Measurements from ENCODE around the gene BEST2.
"Not testable (repeated sequence)": the region's sequence is repeated elsewhere in the genome, so short reads cannot be mapped to it uniquely, and the experiment has no call there.

BEST2 gene

GRCh38 chr19:12751635-12752034, at the start of gene BEST2:
TSS of gene BEST2 (plus strand) at chr19:12751791. CDS start at chr19:12752593, 802 bp downstream.
- Histone ChIP-seq H3K9ac (ENCODE audit: low read length in 2 of 2) (no peak within 1 kb of the TSS), H3K4me1 (ENCODE audit: control insufficient read depth, insufficient read depth, low read length) (no peaks in the 10 kb centered on the region), H3K27me3 (ENCODE audit: control insufficient read depth in 1 of 2, insufficient read depth in 2 of 2, low read length in 2 of 2) (peaks cover 7 to 13% of the 10 kb centered on the region in 2 donors), H3K36me3 (ENCODE audit: control insufficient read depth in 2 of 2, insufficient read depth in 2 of 2, low read length in 2 of 2) (peaks cover 10 to 11% of the 10 kb centered on the region in 2 donors), H3K4me3 (ENCODE audit: low read length in 2 of 2) (no peak within 1 kb of the TSS), H3K9me3 (ENCODE audit: control insufficient read depth in 2 of 2, low read length in 2 of 2) (peaks cover 0 to 8% of the 10 kb centered on the region in 2 donors), H3K27ac (ENCODE audit: low read length) (no peak within 1 kb of the TSS)

GRCh38 chr19:12703046-12703445, 48.5 kb upstream of the BEST2 start:
- Histone ChIP-seq H3K4me1 (ENCODE audit: control insufficient read depth, insufficient read depth, low read length) (no peaks in the 10 kb centered on the region), H3K9me3 (ENCODE audit: control insufficient read depth in 2 of 2, low read length in 2 of 2) (no peaks in the 10 kb centered on the region), H3K27me3 (ENCODE audit: control insufficient read depth in 1 of 2, insufficient read depth in 2 of 2, low read length in 2 of 2) (no peaks in the 10 kb centered on the region), H3K4me3 (ENCODE audit: low read length in 2 of 2) (no peak overlapping the region), H3K36me3 (ENCODE audit: control insufficient read depth in 2 of 2, insufficient read depth in 2 of 2, low read length in 2 of 2) (peaks cover 45 to 56% of the 10 kb centered on the region in 2 donors), H3K9ac (ENCODE audit: low read length in 2 of 2) (no peak overlapping the region), H3K27ac (ENCODE audit: low read length) (no peak overlapping the region)

GRCh38 chr19:12705169-12705568, 46.4 kb upstream of the BEST2 start:
- no peak overlapping the region for H3K9ac ChIP-seq (ENCODE audit: low read length in 2 of 2)
- no peaks in the 10 kb centered on the region for H3K27me3 ChIP-seq (ENCODE audit: control insufficient read depth in 1 of 2, insufficient read depth in 2 of 2, low read length in 2 of 2)
- H3K36me3 ChIP-seq (ENCODE audit: control insufficient read depth in 2 of 2, insufficient read depth in 2 of 2, low read length in 2 of 2), result peaks cover 53 to 62% of the 10 kb centered on the region in 2 donors
- no peak overlapping the region for H3K27ac ChIP-seq (ENCODE audit: low read length)
- no peaks in the 10 kb centered on the region for H3K4me1 ChIP-seq (ENCODE audit: control insufficient read depth, insufficient read depth, low read length)
- no peak overlapping the region for H3K4me3 ChIP-seq (ENCODE audit: low read length in 2 of 2)
- no peaks in the 10 kb centered on the region for H3K9me3 ChIP-seq (ENCODE audit: control insufficient read depth in 2 of 2, low read length in 2 of 2)

- H3K27ac ChIP-seq (ENCODE audit: low read length), result no peak overlapping the region
- H3K4me3 ChIP-seq (ENCODE audit: low read length in 2 of 2), result no peak overlapping the region
- no peaks in the 10 kb centered on the region for H3K27me3 ChIP-seq (ENCODE audit: control insufficient read depth in 1 of 2, insufficient read depth in 2 of 2, low read length in 2 of 2)
- no peak overlapping the region for H3K9ac ChIP-seq (ENCODE audit: low read length in 2 of 2)
- H3K36me3 ChIP-seq (ENCODE audit: control insufficient read depth in 2 of 2, insufficient read depth in 2 of 2, low read length in 2 of 2), result peaks cover 57 to 66% of the 10 kb centered on the region in 2 donors
- no peaks in the 10 kb centered on the region for H3K9me3 ChIP-seq (ENCODE audit: control insufficient read depth in 2 of 2, low read length in 2 of 2)
- H3K4me1 ChIP-seq (ENCODE audit: control insufficient read depth, insufficient read depth, low read length), result no peaks in the 10 kb centered on the region
Observed at GRCh38 chr19:12705654-12706331, 45.8 kb upstream of the BEST2 start.

GRCh38 chr19:12706332-12706718, 45.3 kb upstream of the BEST2 start:
- Histone ChIP-seq H3K9me3 (ENCODE audit: control insufficient read depth in 2 of 2, low read length in 2 of 2) (no peaks in the 10 kb centered on the region), H3K4me1 (ENCODE audit: control insufficient read depth, insufficient read depth, low read length) (no peaks in the 10 kb centered on the region), H3K36me3 (ENCODE audit: control insufficient read depth in 2 of 2, insufficient read depth in 2 of 2, low read length in 2 of 2) (peaks cover 57 to 64% of the 10 kb centered on the region in 2 donors), H3K4me3 (ENCODE audit: low read length in 2 of 2) (no peak overlapping the region), H3K9ac (ENCODE audit: low read length in 2 of 2) (no peak overlapping the region), H3K27ac (ENCODE audit: low read length) (no peak overlapping the region), H3K27me3 (ENCODE audit: control insufficient read depth in 1 of 2, insufficient read depth in 2 of 2, low read length in 2 of 2) (no peaks in the 10 kb centered on the region)

GRCh38 chr19:12708641-12709040, 43.0 kb upstream of the BEST2 start:
- no peak overlapping the region for H3K27ac ChIP-seq (ENCODE audit: low read length)

GRCh38 chr19:12711187-12711586, 40.4 kb upstream of the BEST2 start:
- no peak overlapping the region for H3K27ac ChIP-seq (ENCODE audit: low read length)
- no peak overlapping the region for H3K9ac ChIP-seq (ENCODE audit: low read length in 2 of 2)
- H3K9me3 ChIP-seq (ENCODE audit: control insufficient read depth in 2 of 2, low read length in 2 of 2), result no peaks in the 10 kb centered on the region
- H3K4me1 ChIP-seq (ENCODE audit: control insufficient read depth, insufficient read depth, low read length), result peaks cover 2% of the 10 kb centered on the region
- peaks cover 48 to 51% of the 10 kb centered on the region in 2 donors for H3K36me3 ChIP-seq (ENCODE audit: control insufficient read depth in 2 of 2, insufficient read depth in 2 of 2, low read length in 2 of 2)
- H3K4me3 ChIP-seq (ENCODE audit: low read length in 2 of 2), result no peak overlapping the region
- H3K27me3 ChIP-seq (ENCODE audit: control insufficient read depth in 1 of 2, insufficient read depth in 2 of 2, low read length in 2 of 2), result no peaks in the 10 kb centered on the region

More at GRCh38 chr19:12708641-12709040, 43.0 kb upstream of the BEST2 start:
- no peak overlapping the region for H3K4me3 ChIP-seq (ENCODE audit: low read length in 2 of 2)
- peaks cover 50 to 54% of the 10 kb centered on the region in 2 donors for H3K36me3 ChIP-seq (ENCODE audit: control insufficient read depth in 2 of 2, insufficient read depth in 2 of 2, low read length in 2 of 2)
- no peak overlapping the region for H3K9ac ChIP-seq (ENCODE audit: low read length in 2 of 2)
- no peaks in the 10 kb centered on the region for H3K4me1 ChIP-seq (ENCODE audit: control insufficient read depth, insufficient read depth, low read length)
- H3K27me3 ChIP-seq (ENCODE audit: control insufficient read depth in 1 of 2, insufficient read depth in 2 of 2, low read length in 2 of 2), result no peaks in the 10 kb centered on the region
- no peaks in the 10 kb centered on the region for H3K9me3 ChIP-seq (ENCODE audit: control insufficient read depth in 2 of 2, low read length in 2 of 2)

DNA sequence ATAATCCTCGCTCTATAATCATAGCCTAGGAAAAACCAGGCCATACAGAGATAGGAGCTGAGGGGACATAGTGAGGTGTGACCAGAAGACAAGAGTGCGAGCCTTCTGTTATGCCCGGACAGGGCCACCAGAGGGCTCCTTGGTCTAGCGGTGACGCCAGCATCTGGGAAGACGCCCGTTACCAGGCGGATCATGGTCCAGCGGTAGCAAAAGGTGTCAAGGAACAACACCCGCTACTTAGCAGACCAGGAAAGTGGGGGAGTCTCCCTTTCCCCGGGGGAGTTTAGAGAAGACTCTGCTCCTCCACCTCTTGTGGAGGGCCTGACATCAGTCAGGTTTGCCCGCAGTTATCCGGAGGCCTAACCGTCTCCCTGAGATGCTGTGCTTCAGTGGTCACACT, 39.5 kb upstream of the BEST2 start:
- H3K27me3 ChIP-seq (ENCODE audit: control insufficient read depth in 1 of 2, insufficient read depth in 2 of 2, low read length in 2 of 2); H3K4me3 ChIP-seq (ENCODE audit: low read length in 2 of 2); H3K27ac ChIP-seq (ENCODE audit: low read length); H3K9me3 ChIP-seq (ENCODE audit: control insufficient read depth in 2 of 2, low read length in 2 of 2); H3K4me1 ChIP-seq (ENCODE audit: control insufficient read depth, insufficient read depth, low read length); H3K9ac ChIP-seq (ENCODE audit: low read length in 2 of 2): not testable (repeated sequence)
- peaks cover 47 to 48% of the 10 kb centered on the region in 2 donors for H3K36me3 ChIP-seq (ENCODE audit: control insufficient read depth in 2 of 2, insufficient read depth in 2 of 2, low read length in 2 of 2)

DNA sequence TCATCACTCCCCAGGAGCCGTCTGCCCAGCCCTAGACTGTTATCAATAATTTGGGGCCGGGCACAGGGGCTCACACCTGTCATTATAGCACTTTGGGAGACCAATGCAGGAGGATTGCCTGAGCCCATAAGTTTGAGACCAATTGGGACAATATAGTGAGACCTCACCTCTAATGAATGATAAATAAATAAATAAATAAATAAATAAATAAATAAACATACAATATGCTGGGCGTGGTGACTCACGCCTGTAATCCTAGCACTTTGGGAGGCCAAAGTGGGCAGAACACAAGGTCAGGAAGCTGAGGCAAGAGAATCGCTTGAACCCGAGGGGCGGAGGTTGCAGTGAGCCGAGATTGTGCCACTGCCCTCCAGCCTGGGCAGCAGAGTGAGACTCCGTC, 38.3 kb upstream of the BEST2 start:
- not testable (repeated sequence) for H3K9ac ChIP-seq (ENCODE audit: low read length in 2 of 2); H3K27ac ChIP-seq (ENCODE audit: low read length); H3K4me3 ChIP-seq (ENCODE audit: low read length in 2 of 2); H3K9me3 ChIP-seq (ENCODE audit: control insufficient read depth in 2 of 2, low read length in 2 of 2); H3K27me3 ChIP-seq (ENCODE audit: control insufficient read depth in 1 of 2, insufficient read depth in 2 of 2, low read length in 2 of 2); H3K4me1 ChIP-seq (ENCODE audit: control insufficient read depth, insufficient read depth, low read length)
- peaks cover 47 to 48% of the 10 kb centered on the region in 2 donors for H3K36me3 ChIP-seq (ENCODE audit: control insufficient read depth in 2 of 2, insufficient read depth in 2 of 2, low read length in 2 of 2)

DNA sequence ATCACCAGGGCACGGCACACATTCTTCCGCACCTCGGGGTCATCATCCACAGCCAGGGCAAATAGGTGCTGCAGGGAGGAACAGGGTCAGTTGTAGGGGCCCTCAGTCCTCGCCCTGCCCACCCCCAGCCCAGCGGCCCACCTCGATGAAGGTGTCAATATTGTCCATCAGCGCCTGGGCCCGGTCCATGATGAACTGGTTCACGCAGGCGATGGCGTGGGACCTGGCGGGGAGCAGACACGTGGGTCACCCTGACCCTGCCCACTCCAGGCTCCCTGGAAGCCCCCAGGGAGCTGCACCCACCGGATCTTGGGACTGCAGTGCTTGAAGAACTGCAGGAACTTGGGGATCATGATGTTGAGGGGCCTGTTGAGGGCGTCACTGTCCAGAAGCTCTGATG, 36.5 kb upstream of the BEST2 start:
- Histone ChIP-seq H3K4me3 (ENCODE audit: low read length in 2 of 2) (no peak overlapping the region), H3K27me3 (ENCODE audit: control insufficient read depth in 1 of 2, insufficient read depth in 2 of 2, low read length in 2 of 2) (no peaks in the 10 kb centered on the region), H3K27ac (ENCODE audit: low read length) (no peak overlapping the region), H3K4me1 (ENCODE audit: control insufficient read depth, insufficient read depth, low read length) (peaks cover 12% of the 10 kb centered on the region), H3K9ac (ENCODE audit: low read length in 2 of 2) (no peak overlapping the region), H3K9me3 (ENCODE audit: control insufficient read depth in 2 of 2, low read length in 2 of 2) (no peaks in the 10 kb centered on the region), H3K36me3 (ENCODE audit: control insufficient read depth in 2 of 2, insufficient read depth in 2 of 2, low read length in 2 of 2) (peaks cover 45 to 49% of the 10 kb centered on the region in 2 donors)

DNA sequence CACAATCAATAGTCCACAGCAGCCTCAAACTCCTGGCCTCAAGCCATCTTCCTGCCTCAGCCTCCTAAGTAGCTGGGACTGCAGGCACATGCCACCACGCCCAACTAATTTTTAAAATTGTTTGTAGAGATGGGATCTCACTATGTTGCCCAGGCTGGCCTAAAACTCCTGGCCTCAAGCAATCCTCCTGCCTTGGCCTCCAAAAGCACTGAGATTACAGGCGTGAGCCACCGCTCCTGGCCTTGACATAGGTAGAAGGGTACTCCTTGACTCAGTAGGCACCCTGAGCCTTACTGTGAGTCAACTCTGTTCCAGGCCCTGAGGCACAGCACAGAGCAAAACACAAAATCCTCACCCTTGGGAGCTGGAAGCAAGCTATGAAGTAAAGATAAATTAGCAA, 35.7 kb upstream of the BEST2 start:
- Histone ChIP-seq H3K36me3 (ENCODE audit: control insufficient read depth in 2 of 2, insufficient read depth in 2 of 2, low read length in 2 of 2) (peaks cover 39 to 43% of the 10 kb centered on the region in 2 donors), H3K27ac (ENCODE audit: low read length) (no peak overlapping the region), H3K4me1 (ENCODE audit: control insufficient read depth, insufficient read depth, low read length) (peaks cover 20% of the 10 kb centered on the region), H3K9ac (ENCODE audit: low read length in 2 of 2) (no peak overlapping the region), H3K4me3 (ENCODE audit: low read length in 2 of 2) (no peak overlapping the region), H3K27me3 (ENCODE audit: control insufficient read depth in 1 of 2, insufficient read depth in 2 of 2, low read length in 2 of 2) (no peaks in the 10 kb centered on the region), H3K9me3 (ENCODE audit: control insufficient read depth in 2 of 2, low read length in 2 of 2) (no peaks in the 10 kb centered on the region)
